HUES64 (cell line): ENCODE data around the gene SNAI3.

Experiments used
- H3K27ac ChIP-seq: 2 replicates; pipeline ENCODE4 v1.7.0; 2013; ENCODE audit warnings: low read depth, low read length, inconsistent platforms
- H3K27me3 ChIP-seq: 2 replicates; pipeline ENCODE4 v1.6.1; 2013; ENCODE audit warnings: mild to moderate bottlenecking, low read length; ENCODE audit not compliant: insufficient read depth
- H3K36me3 ChIP-seq: 2 replicates; pipeline ENCODE4 v1.6.1; 2013; ENCODE audit warnings: mild to moderate bottlenecking, low read length; ENCODE audit not compliant: insufficient read depth
- H3K4me1 ChIP-seq: 2 replicates; pipeline ENCODE4 v1.6.1; 2013; ENCODE audit warnings: mild to moderate bottlenecking, low read length, moderate library complexity; ENCODE audit not compliant: insufficient read depth
- H3K4me3 ChIP-seq: 2 replicates; pipeline ENCODE4 v1.5.1; 2013; ENCODE audit warnings: mild to moderate bottlenecking, low read length, moderate library complexity
- H3K9ac ChIP-seq: 2 replicates; pipeline ENCODE4 v1.6.1; 2013; ENCODE audit warnings: mild to moderate bottlenecking, low read depth, low read length
- H3K9me3 ChIP-seq: 2 replicates; pipeline ENCODE4 v1.6.1; 2013; ENCODE audit warnings: low read depth, low read length; ENCODE audit not compliant: insufficient read depth
- WGBS: fragments of 150-250, 120-280 bp; methylation state at CpG from one replicate; pipeline ENCODE4 v1.1.7; 2013; ENCODE audit warnings: missing lambda C conversion rate; 5-methylcytosine and 5-hydroxymethylcytosine counted together

SNAI3 gene

DNA sequence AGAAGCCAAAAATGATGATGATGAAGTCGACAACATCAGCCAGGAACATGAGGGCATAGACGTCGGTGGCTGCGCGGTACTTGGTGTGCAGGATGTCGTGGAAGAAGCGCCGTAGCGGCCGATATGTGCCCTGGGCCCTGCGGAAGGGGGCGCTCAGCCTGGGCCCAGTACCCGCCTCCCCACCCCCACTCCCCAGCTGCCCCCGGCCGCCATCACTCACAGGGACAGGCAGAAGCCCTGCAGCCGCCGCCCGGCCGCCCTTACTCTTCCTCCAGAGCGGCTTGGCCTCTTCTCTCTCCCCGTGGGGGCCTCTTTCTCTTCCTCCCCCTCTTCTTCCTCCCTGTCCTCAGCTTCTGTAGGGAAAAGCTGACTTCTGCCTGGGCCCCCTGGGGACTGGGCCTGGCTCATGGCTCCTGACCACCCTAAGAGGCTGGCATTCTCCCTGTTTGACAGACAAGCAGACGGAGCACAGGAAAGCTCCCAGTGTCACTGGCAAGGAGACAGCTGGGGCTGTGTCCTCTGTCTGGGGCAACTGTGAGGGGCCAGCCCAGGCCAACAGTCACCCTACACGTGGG lies 34.2 kb upstream of the SNAI3 start:
- Histone ChIP-seq H3K27me3 (no peaks in the 10 kb centered on the region), H3K27ac (no peak overlapping the region), H3K4me3 (no peak overlapping the region), H3K9ac (no peak overlapping the region), H3K9me3 (no peaks in the 10 kb centered on the region), H3K4me1 (no peaks in the 10 kb centered on the region), H3K36me3 (peaks cover 61% of the 10 kb centered on the region)
- WGBS = 94% methylated on average over 22 of the region's 23 CpGs

- 96% methylated on average over 19 of the region's 19 CpGs for WGBS
- Histone ChIP-seq H3K27me3 (no peaks in the 10 kb centered on the region), H3K4me3 (no peak overlapping the region), H3K36me3 (peaks cover 63% of the 10 kb centered on the region), H3K27ac (no peak overlapping the region), H3K4me1 (no peaks in the 10 kb centered on the region), H3K9ac (no peak overlapping the region), H3K9me3 (no peaks in the 10 kb centered on the region)
Observed at GRCh38 chr16:88719933-88720296, 33.6 kb upstream of the SNAI3 start.

DNA sequence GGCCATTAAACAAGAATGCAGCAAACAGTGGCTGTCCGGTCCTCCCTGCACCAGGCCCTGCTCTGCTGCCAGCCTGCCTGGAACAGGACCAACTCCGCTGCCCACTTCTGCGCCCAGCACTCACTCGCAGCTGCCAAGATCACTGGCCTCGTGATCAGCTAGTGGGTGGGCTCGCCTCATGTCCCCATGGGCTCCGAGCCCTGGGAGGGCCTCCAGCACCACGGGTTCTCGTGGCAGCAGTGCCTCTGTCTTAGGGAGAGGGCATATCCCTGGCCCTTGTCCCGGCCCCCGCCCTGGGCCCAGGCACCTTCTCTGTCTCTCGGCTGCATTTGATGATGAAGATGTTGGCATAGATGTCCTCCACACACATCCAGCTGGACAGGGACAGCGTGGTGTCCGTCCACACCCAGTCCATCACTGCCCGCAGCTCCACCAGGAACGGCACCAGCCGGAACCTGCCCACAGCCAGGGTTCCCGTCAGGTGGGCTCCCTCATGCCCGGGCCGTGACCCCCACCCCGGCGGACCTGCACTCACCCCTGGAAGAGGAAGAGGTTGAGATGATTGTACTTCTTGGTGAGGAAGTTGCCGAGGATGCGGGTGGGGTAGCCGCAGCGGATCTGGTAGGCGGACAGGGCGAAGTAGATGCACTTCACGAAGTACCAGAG lies 33.1 kb upstream of the SNAI3 start:
- Histone ChIP-seq H3K36me3 (peaks cover 66% of the 10 kb centered on the region), H3K4me3 (no peak overlapping the region), H3K9me3 (no peaks in the 10 kb centered on the region), H3K4me1 (no peaks in the 10 kb centered on the region), H3K9ac (no peak overlapping the region), H3K27me3 (no peaks in the 10 kb centered on the region), H3K27ac (no peak overlapping the region)
- 96% methylated on average over 29 of the region's 29 CpGs for WGBS

- 96% methylated on average over 11 of the region's 11 CpGs for WGBS
- no peaks in the 10 kb centered on the region for H3K9me3 ChIP-seq
- H3K27me3 ChIP-seq = no peaks in the 10 kb centered on the region
- H3K4me1 ChIP-seq = no peaks in the 10 kb centered on the region
- H3K9ac ChIP-seq = no peak overlapping the region
- no peak overlapping the region for H3K4me3 ChIP-seq
- H3K27ac ChIP-seq = no peak overlapping the region
- H3K36me3 ChIP-seq = peaks cover 63% of the 10 kb centered on the region
Observed at GRCh38 chr16:88718178-88718577, 31.9 kb upstream of the SNAI3 start.

DNA sequence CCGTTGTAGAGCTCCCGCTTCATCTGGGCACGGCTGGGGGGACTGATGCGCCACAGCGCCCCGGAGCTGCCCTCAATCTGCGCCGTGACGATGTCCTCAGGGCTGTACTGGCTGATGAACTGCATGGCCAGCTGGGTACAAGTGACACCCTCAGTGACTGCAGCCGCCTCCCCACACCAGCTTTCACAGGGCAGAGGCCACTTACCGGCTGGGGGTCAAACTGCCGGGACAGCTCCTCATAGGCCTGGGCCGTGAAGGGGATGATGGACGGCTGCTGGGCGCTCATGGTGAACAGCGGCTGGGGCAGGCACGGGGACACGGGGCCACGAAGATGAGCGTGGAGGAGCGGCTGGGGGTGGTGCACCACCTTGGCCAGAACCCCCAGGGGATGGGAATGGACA lies 30.3 kb upstream of the SNAI3 start:
- H3K27ac ChIP-seq = no peak overlapping the region
- no peak overlapping the region for H3K9ac ChIP-seq
- H3K27me3 ChIP-seq = no peaks in the 10 kb centered on the region
- peaks cover 57% of the 10 kb centered on the region for H3K36me3 ChIP-seq
- no peaks in the 10 kb centered on the region for H3K4me1 ChIP-seq
- no peaks in the 10 kb centered on the region for H3K9me3 ChIP-seq
- no peak overlapping the region for H3K4me3 ChIP-seq
- WGBS = 98% methylated on average over 21 of the region's 21 CpGs

DNA sequence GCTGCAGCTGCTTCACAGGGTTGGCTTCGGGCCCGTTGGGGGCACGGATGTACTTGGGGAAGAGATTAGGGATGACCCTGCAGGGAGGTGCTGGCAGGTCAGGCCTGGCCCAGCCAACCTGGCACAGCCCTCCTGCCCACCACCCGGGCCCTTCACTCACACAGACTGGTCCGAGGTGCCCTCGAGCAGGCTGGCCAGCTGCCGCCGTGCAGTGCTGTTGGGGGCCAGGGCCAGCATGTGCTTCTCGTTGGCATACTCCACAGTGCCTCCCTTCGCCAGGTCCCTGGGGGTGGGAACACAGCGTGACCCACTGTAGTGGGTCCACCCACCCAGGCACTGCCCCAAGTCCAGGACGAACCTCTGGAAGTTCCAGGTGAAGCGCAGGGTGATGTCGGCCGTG lies 29.9 kb upstream of the SNAI3 start:
- Histone ChIP-seq H3K27ac (no peak overlapping the region), H3K36me3 (peaks cover 57% of the 10 kb centered on the region), H3K9me3 (no peaks in the 10 kb centered on the region), H3K9ac (no peak overlapping the region), H3K4me1 (no peaks in the 10 kb centered on the region), H3K27me3 (no peaks in the 10 kb centered on the region), H3K4me3 (no peak overlapping the region)
- WGBS = 95% methylated on average over 15 of the region's 15 CpGs

DNA sequence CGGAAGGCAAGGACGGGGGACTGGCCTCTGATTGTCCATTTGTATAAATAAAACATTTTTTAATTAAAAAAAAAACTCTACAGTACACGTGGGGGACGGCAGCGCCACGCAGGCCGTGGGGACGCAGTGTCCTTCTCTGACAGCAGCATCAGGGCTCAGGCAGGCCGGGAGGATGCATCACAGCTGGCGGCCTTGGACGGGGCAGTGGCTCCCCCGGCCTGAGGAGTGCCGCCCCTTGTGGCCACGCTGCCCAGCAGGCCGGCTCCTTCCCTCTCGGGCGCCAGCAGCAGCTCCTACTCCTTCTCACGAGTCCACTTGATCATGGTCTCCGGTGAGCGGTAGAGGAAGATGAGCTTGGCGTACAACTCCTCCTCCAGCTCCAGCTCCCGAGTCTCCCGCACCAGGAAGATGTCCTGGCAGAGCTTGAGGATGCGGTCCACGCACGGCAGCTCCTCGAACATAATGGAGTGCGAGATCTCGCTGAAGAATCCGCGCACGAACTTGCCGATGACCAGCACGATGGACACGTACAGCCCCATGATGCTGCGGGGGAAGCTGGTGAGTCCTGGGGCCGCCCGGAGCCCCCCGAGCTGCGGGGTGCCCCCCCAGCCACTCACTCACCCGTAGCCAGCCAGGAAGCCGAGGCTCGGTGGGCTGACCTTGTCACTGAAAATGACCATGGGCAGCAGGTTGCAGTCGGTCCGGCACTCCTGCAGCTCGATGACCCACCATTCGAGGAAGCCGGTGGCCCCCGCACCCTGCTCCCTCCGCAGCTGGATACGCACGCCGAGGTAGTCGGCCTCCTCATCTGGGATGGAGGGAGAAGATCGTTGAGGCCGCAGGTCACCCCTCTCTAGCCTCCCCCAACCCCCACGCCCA lies 29.2 kb upstream of the SNAI3 start:
- Histone ChIP-seq H3K36me3 (peaks cover 57% of the 10 kb centered on the region), H3K4me3 (no peak overlapping the region), H3K9me3 (no peaks in the 10 kb centered on the region), H3K27me3 (no peaks in the 10 kb centered on the region), H3K9ac (no peak overlapping the region), H3K4me1 (no peaks in the 10 kb centered on the region), H3K27ac (no peak overlapping the region)
- 95% methylated on average over 54 of the region's 57 CpGs for WGBS

GRCh38 chr16:88714420-88715302 lies 28.4 kb upstream of the SNAI3 start:
- Histone ChIP-seq H3K27ac (no peak overlapping the region), H3K9me3 (no peaks in the 10 kb centered on the region), H3K4me1 (no peaks in the 10 kb centered on the region), H3K4me3 (no peak overlapping the region), H3K36me3 (peaks cover 51% of the 10 kb centered on the region), H3K9ac (no peak overlapping the region), H3K27me3 (no peaks in the 10 kb centered on the region)
- 94% methylated on average over 41 of the region's 42 CpGs for WGBS

DNA sequence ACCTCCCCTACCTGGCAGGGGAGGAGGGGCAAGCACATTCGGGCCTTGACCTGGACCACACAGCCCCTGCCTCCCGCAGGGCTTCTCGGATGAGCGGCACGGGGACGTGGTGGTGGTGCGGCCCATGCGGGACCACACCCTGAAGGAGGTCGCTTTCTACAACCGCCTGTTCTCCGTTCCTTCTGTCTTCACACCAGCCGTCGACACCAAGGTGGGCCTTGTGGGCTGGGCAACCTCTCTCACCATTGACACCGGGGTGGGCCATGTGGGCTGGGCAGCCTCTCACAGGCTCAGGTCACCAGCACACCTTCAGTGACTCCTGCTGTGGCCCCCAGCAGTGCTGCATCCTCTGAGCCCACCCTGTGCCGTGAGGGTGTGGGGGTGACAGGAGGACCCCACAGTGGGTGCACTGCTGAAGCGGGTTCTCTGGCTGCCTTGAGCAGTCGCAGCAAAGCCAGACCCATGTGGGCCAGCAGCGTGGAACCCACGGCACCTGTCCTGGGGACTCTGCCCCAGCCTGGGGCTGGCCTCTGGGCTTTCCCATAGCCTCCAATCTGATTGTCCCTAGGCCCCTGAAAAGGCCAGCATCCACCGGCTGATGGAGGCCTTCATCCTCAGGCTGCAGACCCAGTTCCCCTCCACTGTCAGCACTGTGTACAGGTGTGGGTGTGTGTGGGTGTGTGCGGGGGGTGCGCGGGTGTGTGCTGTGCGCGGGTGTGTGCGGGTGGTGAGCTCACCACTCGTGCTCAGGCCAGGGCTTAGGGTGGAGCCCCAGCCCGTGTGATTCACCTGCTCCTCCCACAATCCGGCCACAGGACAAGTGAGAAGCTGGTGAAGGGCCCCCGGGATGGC lies 27.5 kb upstream of the SNAI3 start:
- H3K36me3 ChIP-seq = peaks cover 43% of the 10 kb centered on the region

DNA sequence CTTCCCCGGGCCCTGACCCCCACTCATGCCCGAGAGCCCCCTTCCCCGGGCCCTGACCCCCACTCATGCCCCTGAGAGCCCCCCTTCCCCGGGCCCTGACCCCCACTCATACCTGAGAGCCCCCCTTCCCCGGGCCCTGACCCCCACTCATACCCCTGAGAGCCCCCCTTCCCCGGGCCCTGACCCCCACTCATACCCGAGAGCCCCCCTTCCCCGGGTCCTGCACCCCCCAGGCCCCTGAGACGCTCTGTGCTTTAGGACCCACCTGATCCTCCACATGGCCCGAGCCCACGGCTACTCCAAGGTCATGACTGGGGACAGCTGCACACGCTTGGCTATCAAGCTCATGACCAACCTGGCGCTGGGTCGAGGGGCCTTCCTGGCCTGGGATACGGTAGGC lies 26.7 kb upstream of the SNAI3 start:
- H3K27ac ChIP-seq = no peak overlapping the region
- H3K36me3 ChIP-seq = peaks cover 37% of the 10 kb centered on the region
- H3K9me3 ChIP-seq = no peaks in the 10 kb centered on the region
- no peaks in the 10 kb centered on the region for H3K27me3 ChIP-seq
- no peak overlapping the region for H3K4me3 ChIP-seq
- H3K4me1 ChIP-seq = no peaks in the 10 kb centered on the region
- H3K9ac ChIP-seq = no peak overlapping the region
- WGBS = 90% methylated on average over 9 of the region's 15 CpGs

More for the DNA sequence above, 27.5 kb upstream of the SNAI3 start:
- Histone ChIP-seq H3K9me3 (no peaks in the 10 kb centered on the region), H3K9ac (no peak overlapping the region), H3K27ac (no peak overlapping the region), H3K27me3 (no peaks in the 10 kb centered on the region), H3K4me3 (no peak overlapping the region), H3K4me1 (no peaks in the 10 kb centered on the region)
- WGBS = 91% methylated on average over 30 of the region's 30 CpGs
